Panc1 (cell line): ENCODE results near the gene THRAP3.

ENCODE experiments used
- POLR2AphosphoS5 ChIP-seq: IDR thresholded peaks from 2 replicates; pipeline ENCODE4 v1.6.1; 2012; ENCODE audit warnings: mild to moderate bottlenecking, low read depth, low read length, moderate library complexity
- SIN3A ChIP-seq: IDR thresholded peaks from 2 replicates; pipeline ENCODE4 v1.6.1; 2012; ENCODE audit warnings: low read depth, mild to moderate bottlenecking, low read length, moderate library complexity, borderline replicate concordance; ENCODE audit not compliant: insufficient read depth

DNA sequence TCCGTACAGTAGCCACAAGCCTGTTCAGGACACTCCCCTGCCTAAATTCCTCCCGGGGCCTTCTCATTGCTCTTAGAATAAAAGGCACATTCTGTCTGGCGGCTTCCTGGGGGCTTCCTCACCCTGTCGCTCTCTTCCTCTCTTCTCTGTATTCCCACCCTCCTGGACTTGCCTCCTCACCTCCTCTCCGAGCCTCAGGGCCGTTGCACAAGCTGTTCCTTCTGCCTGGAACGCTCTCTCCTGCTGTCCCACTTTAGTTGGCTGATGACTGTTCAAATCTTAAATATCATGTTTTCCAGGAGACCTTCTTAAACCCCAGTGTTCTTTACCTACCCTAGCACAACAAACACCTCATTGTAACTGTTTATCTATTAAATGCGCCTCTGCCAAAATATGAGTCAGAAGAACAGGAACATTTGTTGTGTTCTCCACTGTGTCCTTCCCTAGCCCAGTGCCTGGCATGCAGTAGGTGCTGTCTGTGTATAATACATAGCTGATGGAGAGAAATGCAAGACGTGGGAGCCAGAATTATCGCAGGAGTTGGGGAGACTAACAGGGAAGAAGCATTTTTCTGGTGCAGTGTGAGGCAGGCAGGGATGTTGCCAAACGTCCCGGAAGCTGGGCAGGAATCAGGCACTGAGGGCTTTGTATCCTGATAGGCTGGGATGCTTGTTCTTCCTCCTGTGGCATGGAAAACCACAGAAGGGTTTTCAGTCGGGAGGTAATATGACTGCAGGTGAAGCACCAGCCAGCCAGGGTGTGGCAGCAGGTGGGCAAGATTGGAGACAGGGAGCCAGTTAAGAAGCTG, 24.1 kb upstream of the THRAP3 start:
- TF ChIP-seq SIN3A, result no peak
- no peak for TF ChIP-seq POLR2AphosphoS5
